IMR-90 (cell line): ENCODE data around the gene PSG1. TPM values are rescaled to one million over a fixed set of nuclear protein-coding genes. Genes with fewer than 3 reads are reported as not detected.
"Not testable (repeated sequence)": the region's sequence is repeated elsewhere in the genome, so short reads cannot be mapped to it uniquely, and the experiment has no call there.

Source experiments
- ATAC-seq: fragments of 200-7000 bp; cut with Tn5 transposase; 2 replicates; pipeline ENCODE4 v1.9.1; 2020; ENCODE audit warnings: low read depth, mild to moderate bottlenecking, moderate library complexity
- BruUV-seq: library from RNA; stranded (reverse); fragments of 400-500 nt; replicated peaks from 2 replicates; lab custom pipeline; 2021; lab: Mats Ljungman, UMichigan
- CTCF ChIA-PET: fragments of 300-600 bp; formaldehyde crosslinking; extraction: SDS; loops from one replicate; lab custom pipeline; 2021; ENCODE audit warnings: antibody characterized with exemption; lab: Yijun Ruan, JAX
- POLR2A ChIA-PET: fragments of 300-600 bp; sonication (Branson Sonifier 250); formaldehyde crosslinking; loops from one replicate; lab custom pipeline; 2022; ENCODE audit warnings: antibody characterized with exemption; ENCODE audit not compliant: unreplicated experiment; lab: Charles Lee
- DNase-seq: peaks from one replicate; pipeline ENCODE4 v3.0.0; 2013
- H2AFZ ChIP-seq: replicated peaks from 2 replicates; pipeline ENCODE3; 2013; ENCODE audit warnings: low read length, mild to moderate bottlenecking; ENCODE audit not compliant: poor library complexity
- H2AK5ac ChIP-seq: 2 replicates; pipeline ENCODE4 v1.6.1; 2013; ENCODE audit warnings: low read depth, low read length, inconsistent platforms
- H2AK9ac ChIP-seq: replicated peaks from 2 replicates; pipeline ENCODE3; 2013; ENCODE audit warnings: mild to moderate bottlenecking, low read depth, low read length, moderate library complexity; ENCODE audit not compliant: poor library complexity
- H2BK120ac ChIP-seq: 2 replicates; pipeline ENCODE4 v1.6.1; 2013; ENCODE audit warnings: low read depth, low read length, inconsistent platforms
- H2BK15ac ChIP-seq: 3 replicates; pipeline ENCODE4 v1.6.1; 2013; ENCODE audit warnings: low read depth, low read length, inconsistent platforms
- H2BK20ac ChIP-seq: 2 replicates; pipeline ENCODE4 v1.6.1; 2013; ENCODE audit warnings: low read depth, mild to moderate bottlenecking, inconsistent platforms, low read length, moderate library complexity
- H2BK5ac ChIP-seq: 2 replicates; pipeline ENCODE4 v1.6.1; 2013; ENCODE audit warnings: mild to moderate bottlenecking, low read depth, low read length, inconsistent platforms; ENCODE audit not compliant: poor library complexity, severe bottlenecking
- H3K14ac ChIP-seq: replicated peaks from 2 replicates; pipeline ENCODE4 v1.6.1; 2013; ENCODE audit warnings: low read depth, low read length, inconsistent platforms
- H3K18ac ChIP-seq: 2 replicates; pipeline ENCODE4 v1.6.1; 2013; ENCODE audit warnings: low read depth, low read length, control low read depth
- H3K23ac ChIP-seq: 2 replicates; pipeline ENCODE4 v1.6.1; 2013; ENCODE audit warnings: low read depth, low read length, inconsistent platforms
- H3K27ac ChIP-seq: 2 replicates; pipeline ENCODE4 v1.5.1; 2013; ENCODE audit warnings: mild to moderate bottlenecking, control low read depth, low read length; ENCODE audit not compliant: insufficient read depth
- H3K27me3 ChIP-seq: 2 replicates; pipeline ENCODE4 v1.6.1; 2013; ENCODE audit warnings: low read length; ENCODE audit not compliant: control insufficient read depth, insufficient read depth
- H3K36me3 ChIP-seq: 2 replicates; pipeline ENCODE4 v1.6.1; 2013; ENCODE audit warnings: low read length, mixed read lengths; ENCODE audit not compliant: control insufficient read depth, insufficient read depth
- H3K4ac ChIP-seq: 2 replicates; pipeline ENCODE4 v1.6.1; 2013; ENCODE audit warnings: low read depth, low read length, inconsistent platforms
- H3K4me1 ChIP-seq: 2 replicates; pipeline ENCODE4 v1.6.1; 2013; ENCODE audit warnings: low read length, mixed read lengths; ENCODE audit not compliant: control insufficient read depth, insufficient read depth
- H3K4me2 ChIP-seq: 2 replicates; pipeline ENCODE4 v1.6.1; 2013; ENCODE audit warnings: low read depth, mild to moderate bottlenecking, control low read depth, low read length, moderate library complexity
- H3K4me3 ChIP-seq: 2 replicates; pipeline ENCODE4 v1.5.1; 2013; ENCODE audit warnings: low read depth, mild to moderate bottlenecking, control low read depth, low read length, moderate library complexity; ENCODE audit not compliant: insufficient read depth
- H3K56ac ChIP-seq: 2 replicates; pipeline ENCODE4 v1.6.1; 2013; ENCODE audit warnings: low read length, inconsistent platforms; ENCODE audit not compliant: insufficient read depth; ENCODE audit errors: extremely low read depth
- H3K79me1 ChIP-seq, 2 experiments: 2 replicates each; pipeline ENCODE4 v1.6.1; 2013; ENCODE audit warnings: low read length in 2 of 2, inconsistent platforms in 1 of 2, low read depth in 1 of 2
- H3K9ac ChIP-seq: 2 replicates; pipeline ENCODE4 v1.6.1; 2013; ENCODE audit warnings: low read depth, low read length, control low read depth
- H3K9me1 ChIP-seq: 2 replicates; pipeline ENCODE4 v1.6.1; 2013; ENCODE audit warnings: low read length, inconsistent platforms; ENCODE audit not compliant: insufficient read depth
- H3K9me3 ChIP-seq: 2 replicates; pipeline ENCODE4 v1.6.1; 2013; ENCODE audit warnings: low read length; ENCODE audit not compliant: control insufficient read depth, insufficient read depth
- H4K20me1 ChIP-seq: 2 replicates; pipeline ENCODE4 v1.6.1; 2013; ENCODE audit warnings: low read length, inconsistent platforms; ENCODE audit not compliant: insufficient read depth
- H4K5ac ChIP-seq: 2 replicates; pipeline ENCODE4 v1.6.1; 2013; ENCODE audit warnings: mild to moderate bottlenecking, low read depth, low read length, control low read depth
- H4K8ac ChIP-seq, 2 experiments: 2 replicates each; pipeline ENCODE4 v1.6.1; 2013; ENCODE audit warnings: low read depth in 2 of 2, low read length in 2 of 2, control low read depth in 1 of 2, inconsistent platforms in 1 of 2
- H4K91ac ChIP-seq: 2 replicates; pipeline ENCODE4 v1.6.1; 2013; ENCODE audit warnings: low read depth, low read length, inconsistent platforms; ENCODE audit not compliant: insufficient read depth
- MAFK ChIP-seq: IDR thresholded peaks from 2 replicates; pipeline ENCODE4 v1.6.1; 2012; ENCODE audit warnings: low read depth, low read length, improper control_type of control experiment
- WGBS, 2 experiments: methylation state at CpG; one replicate each; pipeline versions ENCODE4 v1.1.5 to v1.1.7; 2013; ENCODE audit warnings: missing lambda C conversion rate in 2 of 2; ENCODE audit not compliant: insufficient read length in 1 of 2; ENCODE audit errors: extremely low coverage in 2 of 2; 5-methylcytosine and 5-hydroxymethylcytosine counted together
- dilution Hi-C: fragments of 300-500 bp; cut with HindIII; formaldehyde crosslinking; loops from one replicate; pipeline ENCODE4 v1.14.3; 2018; ENCODE audit warnings: low sequenced_read_pairs; ENCODE audit not compliant: unreplicated experiment
- in situ Hi-C: fragments of 300-500 bp; cut with MboI; formaldehyde crosslinking; loops from 3 replicates; pipeline ENCODE4 v1.14.3; 2019; ENCODE audit warnings: low sequenced_read_pairs, inconsistent platforms, mixed read lengths
- intact Hi-C: fragments of 100-400 bp; cut with micrococcal nuclease; formaldehyde crosslinking; loops from 2 replicates; pipeline ENCODE4 v1.10.0; 2022
- polyA plus RNA-seq, 3 experiments: library from polyadenylated mRNA; depleted of rRNA; stranded (reverse); fragments of >200 nt; gene quantifications; 2 replicates each; pipeline ENCODE4 v1.2.3, GENCODE V29; 2012; ENCODE audit warnings: low replicate concordance in 1 of 3
- total RNA-seq: library from RNA; depleted of rRNA; stranded (reverse); fragments of >200 nt; gene quantifications from 2 replicates; pipeline ENCODE4 v1.2.3, GENCODE V29; 2012

The PSG1 gene
- total and polyA plus RNA-seq, 2 of the 4 experiments (the other 2 are of a cell fraction), result 0.90 to 2.5 TPM

DNA sequence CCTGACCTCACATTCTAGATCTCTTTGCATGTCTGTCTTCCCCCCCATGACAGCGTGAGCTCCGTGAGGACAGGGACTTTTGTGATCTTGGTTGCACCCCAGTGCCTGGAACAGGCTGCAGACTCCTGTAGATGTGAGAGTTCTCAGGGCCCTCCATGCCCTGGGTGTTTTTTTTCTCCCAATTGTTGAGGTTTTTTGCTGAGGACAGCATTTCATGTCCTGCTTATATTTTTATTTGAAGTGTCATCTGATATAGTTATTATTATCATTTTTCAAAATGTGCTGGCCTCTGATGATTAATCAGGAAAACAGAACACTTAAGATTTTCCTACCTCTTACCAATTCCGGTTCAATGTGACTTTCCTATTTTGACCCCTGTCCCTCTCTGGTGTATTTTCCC, 24.8 kb downstream of the PSG1 start:
- H2AK5ac ChIP-seq, H4K20me1 ChIP-seq, H2AK9ac ChIP-seq, H4K5ac ChIP-seq, H3K4ac ChIP-seq, H3K56ac ChIP-seq, POLR2A ChIA-PET, H3K79me1 ChIP-seq, H3K27ac ChIP-seq, H3K4me2 ChIP-seq, H3K27me3 ChIP-seq, dilution Hi-C loops, in situ Hi-C loops, H3K4me3 ChIP-seq, H2BK15ac ChIP-seq, H3K36me3 ChIP-seq, H3K23ac ChIP-seq, BruUV-seq, H4K91ac ChIP-seq, DNase-seq, H3K18ac ChIP-seq, H3K14ac ChIP-seq, H3K9me3 ChIP-seq, H3K9ac ChIP-seq, CTCF ChIA-PET, intact Hi-C loops, H2BK120ac ChIP-seq, H2AFZ ChIP-seq, H2BK5ac ChIP-seq, ATAC-seq: not testable (repeated sequence)
- Histone ChIP-seq H2BK20ac (0 out of 2 replicates have a peak overlapping the region, but pooled peaks have one; percentile 92), H3K4me1 (peaks cover 23% of the 10 kb centered on the region), H3K9me1 (peaks cover 24% of the 10 kb centered on the region), H4K8ac (0 out of 4 replicates have a peak overlapping the region, but pooled peaks of 1 of the 2 experiments have one; percentile 69)
- WGBS, 2 experiments, result no CpG with 5 or more reads among the region's 3 CpGs
- peak; percentile 60 for TF ChIP-seq MAFK

DNA sequence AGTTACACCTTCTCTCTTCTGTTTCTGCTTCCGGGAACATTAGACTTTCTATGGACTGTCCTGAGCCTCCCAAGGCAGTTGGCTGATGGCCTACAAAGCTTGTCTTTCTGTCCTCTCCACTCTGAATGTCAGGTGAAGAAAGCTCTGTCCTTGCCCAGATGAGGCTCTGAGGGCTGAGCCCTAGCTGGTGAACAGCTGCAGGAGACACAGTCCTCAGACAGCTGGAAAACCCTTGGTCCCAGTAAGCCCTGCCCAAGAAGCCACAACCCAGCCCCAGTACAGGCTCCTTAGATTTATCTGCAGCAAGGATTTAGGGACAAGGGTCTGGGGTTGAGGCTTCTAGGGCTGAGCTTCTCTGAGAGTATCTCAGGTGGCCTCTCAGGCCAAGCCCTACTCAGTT, 26.3 kb downstream of the PSG1 start:
- H4K91ac ChIP-seq, result peak overlapping the region; percentile 100
- 0 out of 2 replicates have a peak overlapping the region, but pooled peaks have one; percentile 35 for H3K56ac ChIP-seq
- POLR2A ChIA-PET, BruUV-seq, ATAC-seq, H3K27me3 ChIP-seq, in situ Hi-C loops, CTCF ChIA-PET, H4K20me1 ChIP-seq, H3K36me3 ChIP-seq, H3K9me3 ChIP-seq, H3K4me3 ChIP-seq, H2AFZ ChIP-seq, intact Hi-C loops, H3K79me1 ChIP-seq, DNase-seq, H3K4me2 ChIP-seq, dilution Hi-C loops: not testable (repeated sequence)
- H3K4ac ChIP-seq, result peak overlapping the region; percentile 100
- peaks cover 23% of the 10 kb centered on the region for H3K4me1 ChIP-seq
- peak overlapping the region; percentile 77; the same call in 1 of the 2 replicates for H3K23ac ChIP-seq
- H2AK5ac ChIP-seq, result peak overlapping the region; percentile 88
- peak overlapping the region; percentile 93 for H3K18ac ChIP-seq
- H2AK9ac ChIP-seq, result peak overlapping the region; percentile 85
- peak overlapping the region; percentile 87 for H3K27ac ChIP-seq
- peak overlapping the region; percentile 85 for H3K14ac ChIP-seq
- H4K8ac ChIP-seq, result peak overlapping the region; percentile 81 to 99
- H3K9me1 ChIP-seq, result peaks cover 24% of the 10 kb centered on the region
- peak overlapping the region; percentile 100 for H2BK20ac ChIP-seq
- H2BK120ac ChIP-seq, result peak overlapping the region; percentile 100
- peak overlapping the region; percentile 50; the same call in 1 of the 2 replicates for H3K9ac ChIP-seq
- H2BK15ac ChIP-seq, result peak overlapping the region; percentile 99; the same call in 2 of the 3 replicates
- H4K5ac ChIP-seq, result peak overlapping the region; percentile 96
- peak overlapping the region; percentile 100 for H2BK5ac ChIP-seq
- whole genome bisulfite sequencing, 2 experiments, result no CpG with 5 or more reads among the region's 1 CpG
